GM12878 (cell line): ENCODE data around the gene FOXP1. TPM values are rescaled to one million over a fixed set of nuclear protein-coding genes. Genes with fewer than 3 reads are reported as not detected.

Source experiments
- ATAC-seq: fragments of 200-7000 bp; cut with Tn5 transposase; 3 replicates; pipeline ENCODE4 v1.9.1; 2020; ENCODE audit warnings: mild to moderate bottlenecking, moderate library complexity
- BruUV-seq: library from RNA; stranded (reverse); fragments of 400-500 nt; replicated peaks from 2 replicates; lab custom pipeline; 2021; lab: Mats Ljungman, UMichigan
- CTCF ChIA-PET: fragments of 300-600 bp; sonication (Branson Sonifier 250); formaldehyde crosslinking; extraction: SDS; loops from one replicate; lab custom pipeline; 2021; ENCODE audit warnings: inconsistent platforms; lab: Yijun Ruan, JAX
- POLR2A ChIA-PET: fragments of 350-600 bp; formaldehyde crosslinking; extraction: SDS; loops from one replicate; lab custom pipeline; 2021; ENCODE audit warnings: inconsistent platforms; lab: Charles Lee
- RAD21 ChIA-PET: fragments of 300-600 bp; sonication (Branson Sonifier 250); formaldehyde crosslinking; loops from one replicate; lab custom pipeline; 2023; ENCODE audit warnings: antibody characterized with exemption; ENCODE audit not compliant: unreplicated experiment; lab: Charles Lee
- SMC1A ChIA-PET: fragments of 300-600 bp; sonication (Branson Sonifier 250); formaldehyde crosslinking; loops from one replicate; lab custom pipeline; 2023; ENCODE audit not compliant: unreplicated experiment, uncharacterized antibody; lab: Charles Lee
- DNase-seq: peaks from one replicate; pipeline ENCODE4 v3.0.0-alpha.2; 2011; ENCODE audit warnings: low read depth, low spot score
- FAIRE-seq: peaks from 3 replicates; lab custom pipeline; 2011; peaks lifted over from hg19 to GRCh38; lab: Jason Lieb, UNC
- H2AFZ ChIP-seq: 2 replicates; pipeline ENCODE4 v1.6.0; 2011; ENCODE audit warnings: low read depth, low read length, control low read depth; ENCODE audit not compliant: control insufficient read depth
- H3K27ac ChIP-seq: 2 replicates; pipeline ENCODE4 v1.5.1; 2011; ENCODE audit warnings: control low read depth; ENCODE audit not compliant: control insufficient read depth, insufficient read depth
- H3K27me3 ChIP-seq, 2 experiments: replicated peaks in 1 of 2; 2 replicates each; pipeline versions ENCODE4 v1.6.0 to v1.6.1; 2011; ENCODE audit warnings: low read length in 1 of 2; ENCODE audit not compliant: control insufficient read depth in 2 of 2, insufficient read depth in 2 of 2
- H3K36me3 ChIP-seq, 2 experiments: 2 replicates each; pipeline ENCODE4 v1.5.1; 2011; ENCODE audit warnings: low read length in 1 of 2; ENCODE audit not compliant: control insufficient read depth in 2 of 2, insufficient read depth in 2 of 2
- H3K4me1 ChIP-seq: 2 replicates; pipeline ENCODE4 v1.6.1; 2011; ENCODE audit warnings: mild to moderate bottlenecking, low read length, moderate library complexity, mixed read lengths; ENCODE audit not compliant: control insufficient read depth, insufficient read depth
- H3K4me2 ChIP-seq: 2 replicates; pipeline ENCODE4 v1.6.0; 2011; ENCODE audit warnings: control low read depth; ENCODE audit not compliant: control insufficient read depth, insufficient read depth
- H3K4me3 ChIP-seq: fragments of 200-600 bp; sonication (generic); 2 replicates; pipeline ENCODE4 v1.5.1; 2016
- H3K79me2 ChIP-seq: 2 replicates; pipeline ENCODE4 v1.6.0; 2011; ENCODE audit warnings: low read length; ENCODE audit not compliant: control insufficient read depth, insufficient read depth
- H3K9ac ChIP-seq: 2 replicates; pipeline ENCODE4 v1.8.0; 2011; ENCODE audit warnings: low read length, control low read depth, mixed read lengths; ENCODE audit not compliant: control insufficient read depth, insufficient read depth
- H3K9me3 ChIP-seq: replicated peaks from 3 replicates; pipeline ENCODE4 v1.5.1; 2011; ENCODE audit warnings: mild to moderate bottlenecking, low read length; ENCODE audit not compliant: control insufficient read depth, insufficient read depth
- H4K20me1 ChIP-seq: 2 replicates; pipeline ENCODE4 v1.6.0; 2011; ENCODE audit not compliant: control insufficient read depth, insufficient read depth
- BACH1 ChIP-seq: fragments of 450-650 bp; IDR thresholded peaks from 2 replicates; pipeline ENCODE4 v1.6.1; 2017; ENCODE audit warnings: mild to moderate bottlenecking, borderline replicate concordance
- BCL3 ChIP-seq: IDR thresholded peaks from 2 replicates; pipeline ENCODE4 v1.6.1; 2011; ENCODE audit warnings: borderline replicate concordance, low read depth, mild to moderate bottlenecking, moderate library complexity, low read length; ENCODE audit not compliant: insufficient read depth, poor library complexity, severe bottlenecking
- BMI1 ChIP-seq: fragments of 450-650 bp; IDR thresholded peaks from 2 replicates; pipeline ENCODE4 v1.6.1; 2016; ENCODE audit warnings: mild to moderate bottlenecking, moderate library complexity, borderline replicate concordance
- CHD2 ChIP-seq: IDR thresholded peaks from 2 replicates; pipeline ENCODE4 v1.6.1; 2011; ENCODE audit warnings: low read depth, low read length, improper control_type of control experiment, borderline replicate concordance
- EGR1 ChIP-seq, 2 experiments: IDR thresholded peaks; 1 replicate in 1 of 2; 2 replicates in 1 of 2; pipeline ENCODE4 v1.6.1; 2011 to 2012; ENCODE audit warnings: low read depth in 2 of 2, low read length in 2 of 2, borderline replicate concordance in 1 of 2, mild to moderate bottlenecking in 1 of 2, moderate library complexity in 1 of 2
- GATAD2B ChIP-seq: fragments of 450-650 bp; conservative IDR thresholded peaks from 2 replicates; pipeline ENCODE4 v1.6.1; 2017; ENCODE audit warnings: low read depth, mild to moderate bottlenecking, moderate library complexity
- MEF2B ChIP-seq: fragments of 450-650 bp; IDR thresholded peaks from 2 replicates; pipeline ENCODE4 v1.6.1; 2018; ENCODE audit warnings: mild to moderate bottlenecking, moderate library complexity; ENCODE audit not compliant: partially characterized antibody, poor library complexity, severe bottlenecking
- MTA2 ChIP-seq: fragments of 450-650 bp; IDR thresholded peaks from 2 replicates; pipeline ENCODE4 v1.6.1; 2016; ENCODE audit warnings: low read depth, mild to moderate bottlenecking, moderate library complexity
- MYB ChIP-seq: fragments of 150-350 bp; IDR thresholded peaks from 2 replicates; pipeline ENCODE4 v1.6.1; 2014; ENCODE audit warnings: mild to moderate bottlenecking, low read depth, low read length, borderline replicate concordance
- NBN ChIP-seq: fragments of 450-650 bp; IDR thresholded peaks from 2 replicates; pipeline ENCODE4 v1.6.1; 2016
- NFXL1 ChIP-seq: fragments of 450-650 bp; IDR thresholded peaks from 2 replicates; pipeline ENCODE4 v1.6.1; 2017; ENCODE audit warnings: antibody characterized with exemption, mild to moderate bottlenecking, borderline replicate concordance
- RB1 ChIP-seq: fragments of 450-650 bp; formaldehyde crosslinking; IDR thresholded peaks from 2 replicates; pipeline ENCODE4 v1.6.1; 2017; ENCODE audit warnings: mild to moderate bottlenecking, borderline replicate concordance
- SMARCA5 ChIP-seq: fragments of 450-650 bp; IDR thresholded peaks from 2 replicates; pipeline ENCODE4 v1.6.1; 2017; ENCODE audit warnings: mild to moderate bottlenecking
- SP1 ChIP-seq: IDR thresholded peaks from one replicate; pipeline ENCODE4 v1.6.1; 2011; ENCODE audit warnings: low read depth, low read length
- SUPT20H ChIP-seq: IDR thresholded peaks from 2 replicates; pipeline ENCODE4 v1.6.1; 2011; ENCODE audit warnings: low read depth, mild to moderate bottlenecking, low read length, moderate library complexity, borderline replicate concordance; ENCODE audit not compliant: control insufficient read depth
- YY1 ChIP-seq: IDR thresholded peaks from 2 replicates; pipeline ENCODE4 v1.6.1; 2011; ENCODE audit warnings: low read depth, mild to moderate bottlenecking, low read length
- ZBED1 ChIP-seq: IDR thresholded peaks from 2 replicates; pipeline ENCODE4 v1.6.1; 2016; ENCODE audit warnings: borderline replicate concordance
- ZNF274 ChIP-seq: IDR thresholded peaks from one replicate; pipeline ENCODE4 v1.8.0; 2011; ENCODE audit not compliant: insufficient read length, insufficient read depth
- WGBS: methylation state at CpG from one replicate; pipeline ENCODE4 v1.1.6; 2016; ENCODE audit warnings: low lambda C conversion rate; ENCODE audit not compliant: insufficient replicate concordance, insufficient coverage; ENCODE audit errors: missing lambda C conversion rate; 5-methylcytosine and 5-hydroxymethylcytosine counted together
- in situ Hi-C: fragments of 300-500 bp; cut with MboI; formaldehyde crosslinking; loops from 9 replicates; pipeline ENCODE4 v1.14.3; 2018; ENCODE audit warnings: mixed read lengths
- intact Hi-C: fragments of 100-400 bp; cut with micrococcal nuclease; formaldehyde crosslinking; loops from one replicate; pipeline ENCODE4 v1.14.2; 2022; ENCODE audit not compliant: unreplicated experiment
- polyA plus RNA-seq, 11 experiments: library from polyadenylated mRNA; depleted of rRNA in 4 of 11; unstranded in 6 of 11; stranded (reverse) in 5 of 11; fragments of >200 nt; fragmentation: Nextera tagmentation in 4 of 11; fragmentation: Illumina TruSeq in 1 of 11; extraction: Ambion mirVana in 4 of 11; extraction: Trizol in 1 of 11; gene quantifications; 1 replicate in 1 of 11; 2 replicates in 10 of 11; pipeline versions ENCODE4 v1.2.1 to v1.2.3, GENCODE V29; 2011 to 2016; ENCODE audit warnings: inconsistent platforms in 2 of 11, missing spikeins in 2 of 11, low read depth in 1 of 11
- total RNA-seq, 4 experiments: library from RNA; depleted of rRNA in 3 of 4; stranded (reverse); fragments of >200 nt in 3 of 4; fragmentation: Illumina TruSeq in 1 of 4; extraction: Trizol in 1 of 4; gene quantifications; 2 replicates each; pipeline versions ENCODE4 v1.2.1 to v1.2.3, GENCODE V29; 2013 to 2021
- TF ChIP-seq, protein P1 (sequence below): fragments of 450-650 bp; IDR thresholded peaks from 2 replicates; pipeline ENCODE4 v1.6.1; 2017; ENCODE audit warnings: low read depth, mild to moderate bottlenecking, moderate library complexity
- TF ChIP-seq, protein P2 (sequence below): fragments of 450-650 bp; IDR thresholded peaks from 2 replicates; pipeline ENCODE4 v1.6.1; 2017; ENCODE audit warnings: mild to moderate bottlenecking

FOXP1 gene
- total and polyA plus RNA-seq, 10 of the 15 experiments (the other 5 are each of a cell fraction or from before 2014, with no cell fraction given), result 0.05 to 1.6 (median 0.20) TPM; not detected in 1

- intact Hi-C loops, result no loop called here
- no peak for TF ChIP-seq GATAD2B
- no peak for TF ChIP-seq MYB
- TF ChIP-seq SUPT20H, result no peak
- TF ChIP-seq NFXL1, result no peak
- peak; percentile 25; the same call in 1 of the 2 replicates for TF ChIP-seq BMI1
- no peak for TF ChIP-seq NBN
- TF ChIP-seq YY1, result no peak
- peak; percentile 20; the same call in 1 of the 2 replicates for TF ChIP-seq MTA2
- TF ChIP-seq, protein P1, sequence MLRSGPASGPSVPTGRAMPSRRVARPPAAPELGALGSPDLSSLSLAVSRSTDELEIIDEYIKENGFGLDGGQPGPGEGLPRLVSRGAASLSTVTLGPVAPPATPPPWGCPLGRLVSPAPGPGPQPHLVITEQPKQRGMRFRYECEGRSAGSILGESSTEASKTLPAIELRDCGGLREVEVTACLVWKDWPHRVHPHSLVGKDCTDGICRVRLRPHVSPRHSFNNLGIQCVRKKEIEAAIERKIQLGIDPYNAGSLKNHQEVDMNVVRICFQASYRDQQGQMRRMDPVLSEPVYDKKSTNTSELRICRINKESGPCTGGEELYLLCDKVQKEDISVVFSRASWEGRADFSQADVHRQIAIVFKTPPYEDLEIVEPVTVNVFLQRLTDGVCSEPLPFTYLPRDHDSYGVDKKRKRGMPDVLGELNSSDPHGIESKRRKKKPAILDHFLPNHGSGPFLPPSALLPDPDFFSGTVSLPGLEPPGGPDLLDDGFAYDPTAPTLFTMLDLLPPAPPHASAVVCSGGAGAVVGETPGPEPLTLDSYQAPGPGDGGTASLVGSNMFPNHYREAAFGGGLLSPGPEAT, result no peak
- no peak for TF ChIP-seq CHD2
- no peak for TF ChIP-seq BCL3
- no peak for TF ChIP-seq ZNF274
- TF ChIP-seq ZBED1, result no peak
- no peak for TF ChIP-seq SP1
- no peak for TF ChIP-seq BACH1
- TF ChIP-seq MEF2B, result no peak
- TF ChIP-seq, protein P2, sequence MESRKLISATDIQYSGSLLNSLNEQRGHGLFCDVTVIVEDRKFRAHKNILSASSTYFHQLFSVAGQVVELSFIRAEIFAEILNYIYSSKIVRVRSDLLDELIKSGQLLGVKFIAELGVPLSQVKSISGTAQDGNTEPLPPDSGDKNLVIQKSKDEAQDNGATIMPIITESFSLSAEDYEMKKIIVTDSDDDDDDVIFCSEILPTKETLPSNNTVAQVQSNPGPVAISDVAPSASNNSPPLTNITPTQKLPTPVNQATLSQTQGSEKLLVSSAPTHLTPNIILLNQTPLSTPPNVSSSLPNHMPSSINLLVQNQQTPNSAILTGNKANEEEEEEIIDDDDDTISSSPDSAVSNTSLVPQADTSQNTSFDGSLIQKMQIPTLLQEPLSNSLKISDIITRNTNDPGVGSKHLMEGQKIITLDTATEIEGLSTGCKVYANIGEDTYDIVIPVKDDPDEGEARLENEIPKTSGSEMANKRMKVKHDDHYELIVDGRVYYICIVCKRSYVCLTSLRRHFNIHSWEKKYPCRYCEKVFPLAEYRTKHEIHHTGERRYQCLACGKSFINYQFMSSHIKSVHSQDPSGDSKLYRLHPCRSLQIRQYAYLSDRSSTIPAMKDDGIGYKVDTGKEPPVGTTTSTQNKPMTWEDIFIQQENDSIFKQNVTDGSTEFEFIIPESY, result no peak
- no peak for TF ChIP-seq EGR1 (IDR thresholded peaks at IDR 0.05; ENCODE audit: borderline replicate concordance in 1 of 2, low read depth in 2 of 2, low read length in 2 of 2)
- TF ChIP-seq RB1, result no peak
- TF ChIP-seq SMARCA5, result no peak
These were observed 520.4 kb downstream of the FOXP1 start for GRCh38 chr3:71062952-71063772.

More at GRCh38 chr3:71062952-71063772, 520.4 kb downstream of the FOXP1 start:
- no peaks in the 10 kb centered on the region for H3K79me2 ChIP-seq
- no peaks in the 10 kb centered on the region for H3K36me3 ChIP-seq
- peak; percentile 74 for ATAC-seq
- no peak overlapping the region for H3K9ac ChIP-seq
- H3K27ac ChIP-seq, result no peak overlapping the region
- RAD21 ChIA-PET, result no interaction called here
- DNase-seq, result no peak
- H2AFZ ChIP-seq, result no peak overlapping the region
- no peaks in the 10 kb centered on the region for H4K20me1 ChIP-seq
- H3K9me3 ChIP-seq, result no peaks in the 10 kb centered on the region; the same call in 2 of the 3 replicates
- CTCF ChIA-PET, result no interaction called here
- FAIRE-seq, result peak; percentile 92
- H3K4me1 ChIP-seq, result peaks cover 8% of the 10 kb centered on the region; the same call in 1 of the 2 replicates
- BruUV-seq, result no TSS peak
- in situ Hi-C loops, result no loop called here
- H3K4me3 ChIP-seq, result no peak overlapping the region
- POLR2A ChIA-PET, result no interaction called here
- WGBS, result 3% methylated on average over 6 of the region's 6 CpGs
- H3K27me3 ChIP-seq, result peaks cover 7 to 12% of the 10 kb centered on the region in 2 experiments; a peak in 3 of 4 replicates
- SMC1A ChIA-PET, result no interaction called here
- no peak overlapping the region for H3K4me2 ChIP-seq
